ENCODE results near the gene TAS2R1. TPM values are rescaled to one million over a fixed set of nuclear protein-coding genes. Genes with fewer than 3 reads are reported as not detected.

Gene TAS2R1
- polyA plus RNA-seq, 3 donors: not detected

GRCh38 chr5:9621379-9621903 lies 8.7 kb downstream of the TAS2R1 start:
- DNase-seq: no peak
- Histone ChIP-seq H3K4me3 (replicated peaks in 1 of 3; ENCODE audit: low read depth in 2 of 3, low read length in 3 of 3) (no peak overlapping the region), H2AFZ (ENCODE audit: insufficient read depth, low read depth, low read length, poor library complexity, severe bottlenecking) (no peak overlapping the region), H3K36me3 (replicated peaks in 1 of 2; ENCODE audit: control insufficient read depth in 1 of 2, insufficient read depth in 2 of 2, low read length in 2 of 2) (no peaks in the 10 kb centered on the region), H3K9me3 (replicated peaks in 1 of 2; ENCODE audit: control insufficient read depth in 1 of 2, insufficient read depth in 1 of 2, low read length in 2 of 2) (no peaks in the 10 kb centered on the region), H3K27ac (ENCODE audit: low read depth in 1 of 2, low read length in 2 of 2) (no peak overlapping the region), H3K4me1 (ENCODE audit: control insufficient read depth in 1 of 2, insufficient read depth in 2 of 2, low read length in 2 of 2) (no peaks in the 10 kb centered on the region), H3K27me3 (ENCODE audit: control insufficient read depth in 2 of 2, insufficient read depth in 2 of 2, low read length in 2 of 2) (no peaks in the 10 kb centered on the region), H3K9ac (ENCODE audit: insufficient read depth, low read length, poor library complexity, severe bottlenecking) (no peak overlapping the region), H3K4me2 (replicated peaks; ENCODE audit: extremely low read depth, low read length, poor library complexity, severe bottlenecking) (no peak overlapping the region), H3K79me2 (ENCODE audit: insufficient read depth, low read length) (no peaks in the 10 kb centered on the region), H4K20me1 (ENCODE audit: insufficient read depth, low read length) (no peaks in the 10 kb centered on the region)
- Mint-ChIP-seq H3K4me1 (no peaks in the 10 kb centered on the region), H3K9me3 (peaks cover 0 to 5% (median 0%) of the 10 kb centered on the region in 7 donors), H3K36me3 (no peaks in the 10 kb centered on the region), H3K27me3 (ENCODE audit: low read depth in 3 of 3) (peaks cover 0 to 2% (median 0%) of the 10 kb centered on the region in 3 donors), H3K4me3 (no peak overlapping the region), H3K27ac (no peak overlapping the region)
- intact Hi-C loops (cut with micrococcal nuclease): no loop called here
- WGBS (ENCODE audit: insufficient coverage): 92% methylated on average over 4 of the region's 7 CpGs
- TF ChIP-seq CTCF (IDR thresholded peaks at IDR 0.05): no peak

DNA sequence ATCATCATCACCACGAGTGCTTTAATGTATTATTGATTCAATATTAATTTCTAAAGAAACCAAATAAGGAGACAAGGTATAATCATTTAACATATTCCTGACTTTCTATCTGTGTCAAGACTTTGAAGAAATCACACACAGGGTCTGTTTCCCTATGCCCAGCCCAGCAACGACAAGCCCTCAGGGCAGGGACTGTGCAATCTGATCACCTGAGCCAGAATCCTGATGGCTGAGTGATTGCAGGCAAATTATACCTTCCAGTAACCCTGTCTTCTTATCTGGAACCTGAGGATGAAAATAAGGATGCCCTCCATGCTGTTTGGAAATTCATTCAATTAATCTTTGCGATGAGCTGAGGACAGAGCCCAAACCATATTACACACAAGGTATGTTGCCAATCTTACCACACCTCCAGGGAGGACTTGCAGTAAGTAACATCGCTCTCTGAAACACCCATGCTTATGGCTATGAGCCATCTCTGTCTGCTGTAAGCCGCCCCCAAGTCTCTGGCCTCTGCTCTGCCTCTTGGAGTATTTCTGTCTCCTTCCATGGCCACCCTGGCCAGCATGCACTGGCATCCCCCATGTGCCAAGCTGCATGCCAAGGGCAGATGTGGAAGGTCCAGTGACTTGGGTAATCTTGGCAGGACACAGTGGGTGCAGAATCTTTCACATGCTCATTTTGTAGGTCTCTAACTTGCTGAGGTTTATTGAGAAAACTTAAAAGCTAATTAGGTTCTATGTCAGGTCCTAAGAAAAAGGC lies 10.6 kb downstream of the TAS2R1 start:
- Histone ChIP-seq H2AFZ (ENCODE audit: insufficient read depth, low read depth, low read length, poor library complexity, severe bottlenecking) (no peak overlapping the region), H3K9me3 (replicated peaks in 1 of 2; ENCODE audit: control insufficient read depth in 1 of 2, insufficient read depth in 1 of 2, low read length in 2 of 2) (no peaks in the 10 kb centered on the region), H3K27me3 (ENCODE audit: control insufficient read depth in 2 of 2, insufficient read depth in 2 of 2, low read length in 2 of 2) (no peaks in the 10 kb centered on the region), H3K4me2 (replicated peaks; ENCODE audit: extremely low read depth, low read length, poor library complexity, severe bottlenecking) (no peak overlapping the region), H3K27ac (ENCODE audit: low read depth in 1 of 2, low read length in 2 of 2) (no peak overlapping the region), H3K4me3 (replicated peaks in 1 of 3; ENCODE audit: low read depth in 2 of 3, low read length in 3 of 3) (no peak overlapping the region), H3K9ac (ENCODE audit: insufficient read depth, low read length, poor library complexity, severe bottlenecking) (no peak overlapping the region), H4K20me1 (ENCODE audit: insufficient read depth, low read length) (no peaks in the 10 kb centered on the region), H3K4me1 (ENCODE audit: control insufficient read depth in 1 of 2, insufficient read depth in 2 of 2, low read length in 2 of 2) (no peaks in the 10 kb centered on the region), H3K36me3 (replicated peaks in 1 of 2; ENCODE audit: control insufficient read depth in 1 of 2, insufficient read depth in 2 of 2, low read length in 2 of 2) (no peaks in the 10 kb centered on the region), H3K79me2 (ENCODE audit: insufficient read depth, low read length) (no peaks in the 10 kb centered on the region)
- no peak for TF ChIP-seq CTCF (IDR thresholded peaks at IDR 0.05)
- DNase-seq: no peak
- no peak overlapping the region for H3K4me3 Mint-ChIP-seq
- H3K4me1 Mint-ChIP-seq: no peaks in the 10 kb centered on the region
- no peaks in the 10 kb centered on the region for H3K36me3 Mint-ChIP-seq
- peaks cover 0 to 2% (median 0%) of the 10 kb centered on the region in 3 donors for H3K27me3 Mint-ChIP-seq (ENCODE audit: low read depth in 3 of 3)
- H3K9me3 Mint-ChIP-seq: peaks cover 0 to 6% (median 0%) of the 10 kb centered on the region in 7 donors
- intact Hi-C loops (cut with micrococcal nuclease): no loop called here
- H3K27ac Mint-ChIP-seq: no peak overlapping the region
- 92% methylated on average over 3 of the region's 5 CpGs for WGBS (ENCODE audit: insufficient coverage)
